PFSK-1 (cell line): ENCODE measurements around the gene E4F1.

Experiments used
- FOXP2 ChIP-seq: optimal IDR thresholded peaks from 2 replicates; pipeline ENCODE3; 2011; ENCODE audit warnings: borderline replicate concordance, control low read depth, inconsistent platforms; ENCODE audit not compliant: insufficient read depth; ENCODE audit errors: extremely low read length, extremely low read depth
- POLR2AphosphoS5 ChIP-seq: IDR thresholded peaks from 2 replicates; pipeline ENCODE4 v1.6.1; 2012; ENCODE audit warnings: low read depth, mild to moderate bottlenecking, control low read depth, low read length, moderate library complexity
- REST ChIP-seq, 2 experiments: IDR thresholded peaks; 2 replicates each; pipeline versions ENCODE4 v1.6.1 to v1.8.0; 2011 to 2012; ENCODE audit warnings: low read depth in 2 of 2, low read length in 2 of 2, control low read depth in 1 of 2, inconsistent platforms in 1 of 2, mild to moderate bottlenecking in 1 of 2, moderate library complexity in 1 of 2; ENCODE audit not compliant: insufficient read depth in 1 of 2
- SIN3A ChIP-seq: IDR thresholded peaks from 2 replicates; pipeline ENCODE4 v1.6.1; 2012; ENCODE audit warnings: mild to moderate bottlenecking, low read length, moderate library complexity, borderline replicate concordance; ENCODE audit not compliant: insufficient read depth
- TAF1 ChIP-seq: IDR thresholded peaks from 2 replicates; pipeline ENCODE4 v1.6.1; 2012; ENCODE audit warnings: low read length, control low read depth, borderline replicate concordance; ENCODE audit not compliant: insufficient read depth

E4F1 gene

GRCh38 chr16:2176047-2176446 lies 47.3 kb upstream of the E4F1 start:
- TF ChIP-seq SIN3A (no peak), FOXP2 (no peak), POLR2AphosphoS5 (no peak), TAF1 (no peak), REST (IDR thresholded peaks at IDR 0.05; ENCODE audit: insufficient read depth in 1 of 2, low read depth in 2 of 2, low read length in 2 of 2) (no peak)

- TF ChIP-seq POLR2AphosphoS5, result no peak
These were observed 46.3 kb upstream of the E4F1 start for GRCh38 chr16:2177101-2177500.

- TF ChIP-seq POLR2AphosphoS5 (no peak), REST (IDR thresholded peaks at IDR 0.05; ENCODE audit: insufficient read depth in 1 of 2, low read depth in 2 of 2, low read length in 2 of 2) (no peak), FOXP2 (no peak), SIN3A (no peak), TAF1 (no peak)
These were observed 45.8 kb upstream of the E4F1 start for GRCh38 chr16:2177561-2177960.

- TF ChIP-seq TAF1 (no peak), POLR2AphosphoS5 (no peak), FOXP2 (no peak)
These were observed 44.9 kb upstream of the E4F1 start for GRCh38 chr16:2178321-2179106.

GRCh38 chr16:2179107-2179501 lies 44.3 kb upstream of the E4F1 start:
- TF ChIP-seq POLR2AphosphoS5 (no peak), REST (IDR thresholded peaks at IDR 0.05; ENCODE audit: insufficient read depth in 1 of 2, low read depth in 2 of 2, low read length in 2 of 2) (no peak), SIN3A (no peak), FOXP2 (no peak), TAF1 (no peak)

- no peak for TF ChIP-seq FOXP2
- TF ChIP-seq TAF1, result no peak
- TF ChIP-seq POLR2AphosphoS5, result no peak
- no peak for TF ChIP-seq SIN3A
- TF ChIP-seq REST (IDR thresholded peaks at IDR 0.05; ENCODE audit: insufficient read depth in 1 of 2, low read depth in 2 of 2, low read length in 2 of 2), result no peak
These were observed 43.8 kb upstream of the E4F1 start for GRCh38 chr16:2179576-2179975.
